ENCODE measurements around the gene TNFAIP1.

Gene TNFAIP1

GRCh38 chr17:28295677-28296578 lies 39.6 kb upstream of the TNFAIP1 start:
- POLR2A ChIA-PET = no interaction called here
- CTCF ChIA-PET = interaction anchor here (0.7 to 1.3 kb wide), 2 partner anchors 17 to 18 kb away, joined by 3 to 4 read pairs; no protein-coding TSS in a partner anchor

GRCh38 chr17:28298449-28298848 lies 37.1 kb upstream of the TNFAIP1 start:
- TF ChIP-seq SUZ12 (IDR thresholded peaks at IDR 0.05) = no peak
- no peak for TF ChIP-seq FOXA1 (IDR thresholded peaks at IDR 0.05)
- no peak for TF ChIP-seq FOXK2 (IDR thresholded peaks at IDR 0.05)
- TF ChIP-seq ELF4 (IDR thresholded peaks at IDR 0.05) = no peak
- no peak for TF ChIP-seq ZNF384 (IDR thresholded peaks at IDR 0.05)
- TF ChIP-seq ARNT (IDR thresholded peaks at IDR 0.05) = no peak
- no peak for TF ChIP-seq CTBP1 (IDR thresholded peaks at IDR 0.05; ENCODE audit: borderline replicate concordance)
- TF ChIP-seq LEF1 (IDR thresholded peaks at IDR 0.05; ENCODE audit: borderline replicate concordance) = no peak
- no peak for TF ChIP-seq L3MBTL2 (conservative IDR thresholded peaks at IDR 0.05)
- TF ChIP-seq BHLHE40 (IDR thresholded peaks at IDR 0.05; ENCODE audit: borderline replicate concordance) = no peak
- no peak for TF ChIP-seq FOXM1 (IDR thresholded peaks at IDR 0.05; ENCODE audit: borderline replicate concordance)
- no peak for TF ChIP-seq SP1 (IDR thresholded peaks at IDR 0.05)
- TF ChIP-seq PKNOX1 (IDR thresholded peaks at IDR 0.05) = no peak
- no peak for TF ChIP-seq NFRKB (IDR thresholded peaks at IDR 0.05)
- TF ChIP-seq HDGF (IDR thresholded peaks at IDR 0.05; ENCODE audit: borderline replicate concordance) = no peak
- TF ChIP-seq TARDBP (IDR thresholded peaks at IDR 0.05) = no peak
- CTCF ChIA-PET = no interaction called here
- DNase-seq (ENCODE audit: extremely low spot score) = no peak
- POLR2A ChIA-PET = no interaction called here

More at GRCh38 chr17:28295677-28296578, 39.6 kb upstream of the TNFAIP1 start:
- no peak for DNase-seq (ENCODE audit: extremely low spot score)
- no peak for TF ChIP-seq SP1 (IDR thresholded peaks at IDR 0.05)
- no peak for TF ChIP-seq ZNF384 (IDR thresholded peaks at IDR 0.05)

GRCh38 chr17:28306954-28307401 lies 28.6 kb upstream of the TNFAIP1 start:
- CTCF ChIA-PET = no interaction called here
- POLR2A ChIA-PET = no interaction called here
- no peak for TF ChIP-seq FOXA1 (IDR thresholded peaks at IDR 0.05)
- TF ChIP-seq BHLHE40 (IDR thresholded peaks at IDR 0.05; ENCODE audit: borderline replicate concordance) = no peak
- no peak for DNase-seq (ENCODE audit: extremely low spot score)

- ChIA-PET CTCF (no interaction called here), POLR2A (no interaction called here)
These were observed 21.7 kb upstream of the TNFAIP1 start for GRCh38 chr17:28313841-28314240.

GRCh38 chr17:28315846-28316705 lies 19.5 kb upstream of the TNFAIP1 start:
- no peak for DNase-seq (ENCODE audit: extremely low spot score)
- POLR2A ChIA-PET = no interaction called here
- TF ChIP-seq FOXA1 (IDR thresholded peaks at IDR 0.05) (no peak), HDGF (IDR thresholded peaks at IDR 0.05; ENCODE audit: borderline replicate concordance) (no peak), ELF4 (IDR thresholded peaks at IDR 0.05) (no peak), SP1 (IDR thresholded peaks at IDR 0.05) (no peak), SUZ12 (IDR thresholded peaks at IDR 0.05) (no peak), LEF1 (IDR thresholded peaks at IDR 0.05; ENCODE audit: borderline replicate concordance) (no peak), PKNOX1 (IDR thresholded peaks at IDR 0.05) (no peak)
- CTCF ChIA-PET = no interaction called here

More at GRCh38 chr17:28313841-28314240, 21.7 kb upstream of the TNFAIP1 start:
- no peak for TF ChIP-seq FOXK2 (IDR thresholded peaks at IDR 0.05)
- TF ChIP-seq CTBP1 (IDR thresholded peaks at IDR 0.05; ENCODE audit: borderline replicate concordance) = no peak
- TF ChIP-seq ZNF384 (IDR thresholded peaks at IDR 0.05) = no peak
- TF ChIP-seq HDGF (IDR thresholded peaks at IDR 0.05; ENCODE audit: borderline replicate concordance) = no peak
- TF ChIP-seq L3MBTL2 (conservative IDR thresholded peaks at IDR 0.05) = no peak
- no peak for TF ChIP-seq SP1 (IDR thresholded peaks at IDR 0.05)
- no peak for TF ChIP-seq PKNOX1 (IDR thresholded peaks at IDR 0.05)
- no peak for TF ChIP-seq SUZ12 (IDR thresholded peaks at IDR 0.05)
- no peak for TF ChIP-seq LEF1 (IDR thresholded peaks at IDR 0.05; ENCODE audit: borderline replicate concordance)
- no peak for TF ChIP-seq BHLHE40 (IDR thresholded peaks at IDR 0.05; ENCODE audit: borderline replicate concordance)
- TF ChIP-seq TARDBP (IDR thresholded peaks at IDR 0.05) = no peak
- no peak for TF ChIP-seq FOXA1 (IDR thresholded peaks at IDR 0.05)
- TF ChIP-seq ELF4 (IDR thresholded peaks at IDR 0.05) = no peak
- TF ChIP-seq FOXM1 (IDR thresholded peaks at IDR 0.05; ENCODE audit: borderline replicate concordance) = no peak
- TF ChIP-seq ARNT (IDR thresholded peaks at IDR 0.05) = no peak
- TF ChIP-seq NFRKB (IDR thresholded peaks at IDR 0.05) = no peak
- DNase-seq (ENCODE audit: extremely low spot score) = no peak
